HL-60 (cell line): ENCODE measurements around the gene TBX18.

ENCODE experiments used
- DNase-seq, 2 experiments: peaks; one replicate each; pipeline ENCODE4 v3.0.0-alpha.2; 2010 to 2020; ENCODE audit warnings: low read depth in 1 of 2, low spot score in 1 of 2
- H3K27ac ChIP-seq: fragments of 250-450 bp; sonication (Bioruptor Pico); replicated peaks from 2 replicates; pipeline ENCODE4 v1.5.1; 2020; ENCODE audit warnings: mild to moderate bottlenecking, moderate library complexity
- H3K27me3 ChIP-seq: fragments of 250-450 bp; sonication (Bioruptor Pico); 2 replicates; pipeline ENCODE4 v1.5.1; 2021; ENCODE audit warnings: mild to moderate bottlenecking, moderate library complexity; ENCODE audit not compliant: insufficient read depth, poor library complexity, severe bottlenecking
- H3K4me3 ChIP-seq: replicated peaks from 2 replicates; pipeline ENCODE4 v1.5.1; 2011; ENCODE audit warnings: mild to moderate bottlenecking, control low read depth, low read length; ENCODE audit not compliant: insufficient read depth
- CTCF ChIP-seq: IDR thresholded peaks from one replicate; pipeline ENCODE4 v1.5.1; 2011; ENCODE audit warnings: low read length, control low read depth, inconsistent platforms; ENCODE audit not compliant: insufficient read depth
- GABPA ChIP-seq: IDR thresholded peaks from 2 replicates; pipeline ENCODE4 v1.6.1; 2012; ENCODE audit warnings: low read depth
- POLR2AphosphoS5 ChIP-seq: IDR thresholded peaks from 2 replicates; pipeline ENCODE4 v1.6.1; 2012; ENCODE audit warnings: low read depth
- REST ChIP-seq: IDR thresholded peaks from 2 replicates; pipeline ENCODE4 v1.6.1; 2012; ENCODE audit warnings: low read depth; ENCODE audit not compliant: insufficient replicate concordance
- SPI1 ChIP-seq: IDR thresholded peaks from 2 replicates; pipeline ENCODE4 v1.6.1; 2012; ENCODE audit warnings: low read depth, mild to moderate bottlenecking, borderline replicate concordance

Gene TBX18

GRCh38 chr6:84674395-84674794 lies 90.0 kb downstream of the TBX18 start:
- TF ChIP-seq REST (no peak), POLR2AphosphoS5 (no peak), CTCF (no peak), SPI1 (no peak), GABPA (no peak)
- H3K27ac ChIP-seq = no peak overlapping the region
- H3K27me3 ChIP-seq = no peaks in the 10 kb centered on the region
- DNase-seq = no peak
- no peak overlapping the region for H3K4me3 ChIP-seq

GRCh38 chr6:84671183-84671582 lies 93.2 kb downstream of the TBX18 start:
- TF ChIP-seq SPI1 (no peak), CTCF (no peak), GABPA (no peak)
- Histone ChIP-seq H3K27ac (no peak overlapping the region), H3K27me3 (no peaks in the 10 kb centered on the region)

GRCh38 chr6:84669945-84670344 lies 94.5 kb downstream of the TBX18 start:
- TF ChIP-seq CTCF = no peak
- TF ChIP-seq REST = no peak
- TF ChIP-seq GABPA = no peak
- TF ChIP-seq SPI1 = no peak
- TF ChIP-seq POLR2AphosphoS5 = no peak
- Histone ChIP-seq H3K27me3 (no peaks in the 10 kb centered on the region), H3K27ac (no peak overlapping the region), H3K4me3 (no peak overlapping the region)
- DNase-seq = no peak

More at GRCh38 chr6:84671183-84671582, 93.2 kb downstream of the TBX18 start:
- no peak for DNase-seq
- H3K4me3 ChIP-seq = no peak overlapping the region
